DND-41 (cell line): Measurements from ENCODE around the gene SPIN2A.
"Not testable (repeated sequence)": the region's sequence is repeated elsewhere in the genome, so short reads cannot be mapped to it uniquely, and the experiment has no call there.

ENCODE experiments used
- ATAC-seq: fragments of 200-7000 bp; cut with Tn5 transposase; 3 replicates; pipeline ENCODE4 v1.9.1; 2021; ENCODE audit warnings: low read depth; ENCODE audit not compliant: insufficient read depth
- DNase-seq: peaks from one replicate; pipeline ENCODE4 v3.0.0-alpha.2; 2020
- H2AFZ ChIP-seq: 2 replicates; pipeline ENCODE4 v1.6.0; 2012; ENCODE audit warnings: low read depth, low read length
- H3K27ac ChIP-seq: 2 replicates; pipeline ENCODE4 v1.5.1; 2012; ENCODE audit warnings: low read length, inconsistent platforms
- H3K27me3 ChIP-seq: fragments of 200-600 bp; sonication (generic); 2 replicates; pipeline ENCODE4 v1.6.0; 2012; ENCODE audit warnings: low read length, mild to moderate bottlenecking, inconsistent platforms; ENCODE audit not compliant: insufficient read depth, poor library complexity
- H3K36me3 ChIP-seq: 2 replicates; pipeline ENCODE4 v1.5.1; 2012; ENCODE audit warnings: low read length, inconsistent platforms; ENCODE audit not compliant: insufficient read depth
- H3K4me1 ChIP-seq: 2 replicates; pipeline ENCODE4 v1.5.1; 2012; ENCODE audit warnings: mild to moderate bottlenecking, low read length; ENCODE audit not compliant: insufficient read depth
- H3K4me2 ChIP-seq: 2 replicates; pipeline ENCODE4 v1.6.0; 2012; ENCODE audit warnings: mild to moderate bottlenecking, moderate library complexity, low read length, inconsistent platforms; ENCODE audit not compliant: insufficient read depth
- H3K4me3 ChIP-seq, 2 experiments: fragments of 200-600 bp in 1 of 2; shearing (Covaris generic) in 1 of 2; 2 replicates each; pipeline ENCODE4 v1.5.1; 2012 to 2016; ENCODE audit warnings: inconsistent platforms in 2 of 2, low read length in 2 of 2, mild to moderate bottlenecking in 2 of 2, low read depth in 1 of 2, moderate library complexity in 1 of 2
- H3K79me2 ChIP-seq: 2 replicates; pipeline ENCODE4 v1.6.0; 2012; ENCODE audit warnings: low read length, inconsistent platforms; ENCODE audit not compliant: insufficient read depth
- H3K9ac ChIP-seq: 2 replicates; pipeline ENCODE4 v1.6.0; 2012; ENCODE audit warnings: low read depth, mild to moderate bottlenecking, inconsistent platforms, low read length, moderate library complexity
- H3K9me3 ChIP-seq: 2 replicates; pipeline ENCODE4 v1.5.1; 2012; ENCODE audit warnings: low read length, moderate library complexity, mild to moderate bottlenecking, inconsistent platforms; ENCODE audit not compliant: insufficient read depth, severe bottlenecking
- H4K20me1 ChIP-seq: 2 replicates; pipeline ENCODE4 v1.6.0; 2012; ENCODE audit warnings: low read length; ENCODE audit not compliant: insufficient read depth
- EZH2 ChIP-seq: IDR thresholded peaks from 3 replicates; pipeline ENCODE4 v1.6.1; 2012; ENCODE audit warnings: borderline replicate concordance, low read depth, mild to moderate bottlenecking, moderate library complexity, low read length, inconsistent platforms; ENCODE audit not compliant: severe bottlenecking
- TF ChIP-seq, protein P1 (sequence below): IDR thresholded peaks from 2 replicates; pipeline ENCODE4 v1.5.1; 2012; ENCODE audit warnings: borderline replicate concordance, low read length, moderate library complexity, mild to moderate bottlenecking; ENCODE audit not compliant: poor library complexity, severe bottlenecking; ENCODE audit errors: extremely low read depth

Gene SPIN2A

GRCh38 chrX:57156397-57157049, 19.3 kb upstream of the SPIN2A start:
- TF ChIP-seq EZH2 = no peak
- TF ChIP-seq, protein P1, sequence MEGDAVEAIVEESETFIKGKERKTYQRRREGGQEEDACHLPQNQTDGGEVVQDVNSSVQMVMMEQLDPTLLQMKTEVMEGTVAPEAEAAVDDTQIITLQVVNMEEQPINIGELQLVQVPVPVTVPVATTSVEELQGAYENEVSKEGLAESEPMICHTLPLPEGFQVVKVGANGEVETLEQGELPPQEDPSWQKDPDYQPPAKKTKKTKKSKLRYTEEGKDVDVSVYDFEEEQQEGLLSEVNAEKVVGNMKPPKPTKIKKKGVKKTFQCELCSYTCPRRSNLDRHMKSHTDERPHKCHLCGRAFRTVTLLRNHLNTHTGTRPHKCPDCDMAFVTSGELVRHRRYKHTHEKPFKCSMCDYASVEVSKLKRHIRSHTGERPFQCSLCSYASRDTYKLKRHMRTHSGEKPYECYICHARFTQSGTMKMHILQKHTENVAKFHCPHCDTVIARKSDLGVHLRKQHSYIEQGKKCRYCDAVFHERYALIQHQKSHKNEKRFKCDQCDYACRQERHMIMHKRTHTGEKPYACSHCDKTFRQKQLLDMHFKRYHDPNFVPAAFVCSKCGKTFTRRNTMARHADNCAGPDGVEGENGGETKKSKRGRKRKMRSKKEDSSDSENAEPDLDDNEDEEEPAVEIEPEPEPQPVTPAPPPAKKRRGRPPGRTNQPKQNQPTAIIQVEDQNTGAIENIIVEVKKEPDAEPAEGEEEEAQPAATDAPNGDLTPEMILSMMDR = peak; percentile 57
- Histone ChIP-seq H3K27ac (no peak overlapping the region), H3K4me1 (peaks cover 16% of the 10 kb centered on the region), H2AFZ (no peak overlapping the region), H4K20me1 (no peaks in the 10 kb centered on the region), H3K4me3 (no peak overlapping the region), H3K79me2 (no peaks in the 10 kb centered on the region), H3K27me3 (no peaks in the 10 kb centered on the region), H3K9me3 (no peaks in the 10 kb centered on the region), H3K4me2 (no peak overlapping the region), H3K36me3 (no peaks in the 10 kb centered on the region; the same call in 1 of the 2 replicates), H3K9ac (no peak overlapping the region)
- peak; percentile 25 for DNase-seq
- ATAC-seq = 0 out of 3 replicates have a peak, but pooled peaks have one; percentile 52

GRCh38 chrX:57155171-57155570, 18.0 kb upstream of the SPIN2A start:
- H3K4me2 ChIP-seq = no peak overlapping the region
- H3K27me3 ChIP-seq = no peaks in the 10 kb centered on the region
- peak overlapping the region; percentile 44 for H3K27ac ChIP-seq
- H3K36me3 ChIP-seq = no peaks in the 10 kb centered on the region; the same call in 1 of the 2 replicates
- peaks cover 16% of the 10 kb centered on the region for H3K4me1 ChIP-seq
- ATAC-seq (0 out of 3 replicates have a peak, but pooled peaks have one; percentile 37), DNase-seq (no peak)
- no peaks in the 10 kb centered on the region for H3K79me2 ChIP-seq
- TF ChIP-seq EZH2 = no peak
- TF ChIP-seq, protein P1 = no peak
- no peak overlapping the region for H3K9ac ChIP-seq
- no peaks in the 10 kb centered on the region for H4K20me1 ChIP-seq
- H3K9me3 ChIP-seq = no peaks in the 10 kb centered on the region
- H3K4me3 ChIP-seq = no peak overlapping the region
- no peak overlapping the region for H2AFZ ChIP-seq

DNA sequence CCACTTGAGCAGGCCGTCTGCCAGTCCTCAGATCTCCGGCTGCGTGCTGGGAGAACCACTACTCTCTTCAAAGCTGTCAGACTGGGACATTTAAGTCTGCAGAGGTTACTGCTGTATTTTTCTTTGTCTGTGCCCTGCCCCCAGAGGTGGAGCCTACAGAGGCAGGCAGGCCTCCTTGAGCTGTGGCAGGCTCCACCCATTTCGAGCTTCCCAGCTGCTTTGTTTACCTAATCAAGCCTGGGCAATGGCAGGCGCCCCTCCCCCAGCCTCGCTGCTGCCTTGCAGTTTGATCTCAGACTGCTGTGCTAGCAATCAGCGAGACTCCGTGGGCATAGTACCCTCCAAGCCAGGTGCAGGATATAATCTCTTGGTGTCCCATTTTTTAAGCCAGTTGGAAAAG, 15.0 kb upstream of the SPIN2A start:
- not testable (repeated sequence) for DNase-seq

DNA sequence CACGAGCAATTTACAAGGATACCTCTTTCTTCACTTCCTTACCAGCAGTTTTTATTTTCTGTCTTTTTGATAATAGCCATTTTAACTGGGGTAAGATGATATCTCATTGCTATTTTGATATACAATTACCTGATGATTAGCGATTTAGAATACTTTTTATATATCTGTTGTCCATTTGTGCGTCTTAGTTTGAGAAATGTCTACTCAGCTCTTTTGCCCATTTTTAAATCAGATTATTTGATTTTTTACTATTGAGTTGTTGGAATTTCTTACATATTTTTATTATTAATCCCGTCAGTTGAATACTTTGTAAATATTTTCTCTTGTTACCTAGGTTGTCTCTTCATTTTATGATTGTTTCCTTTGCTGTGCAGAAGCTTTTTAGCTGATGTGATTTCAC, 1.5 kb upstream of the SPIN2A start:
- Histone ChIP-seq H3K4me1 (no peaks in the 10 kb centered on the region), H4K20me1 (no peaks in the 10 kb centered on the region), H3K9me3 (no peaks in the 10 kb centered on the region), H2AFZ (no peak overlapping the region), H3K9ac (no peak overlapping the region), H3K36me3 (no peaks in the 10 kb centered on the region; the same call in 1 of the 2 replicates), H3K4me2 (no peak overlapping the region), H3K4me3 (no peak overlapping the region), H3K79me2 (no peaks in the 10 kb centered on the region), H3K27me3 (no peaks in the 10 kb centered on the region), H3K27ac (no peak overlapping the region)
- TF ChIP-seq EZH2 = no peak
- TF ChIP-seq, protein P1 = no peak
- DNase-seq (no peak), ATAC-seq (no peak)

More for the DNA sequence above, 15.0 kb upstream of the SPIN2A start:
- H3K27me3 ChIP-seq, H3K9ac ChIP-seq, H3K4me3 ChIP-seq, H3K36me3 ChIP-seq, H3K27ac ChIP-seq, H2AFZ ChIP-seq, H3K79me2 ChIP-seq, ATAC-seq, H3K9me3 ChIP-seq, H3K4me2 ChIP-seq, H4K20me1 ChIP-seq: not testable (repeated sequence)
- H3K4me1 ChIP-seq = peaks cover 16% of the 10 kb centered on the region
